Fibroblast of mammary gland (primary cell): Measurements from ENCODE around the gene ZNF354C.

Experiments used
- DNase-seq: peaks from one replicate; pipeline ENCODE4 v3.0.0-alpha.2; 2010; ENCODE audit warnings: low read depth
- H3K4me3 ChIP-seq: 2 replicates; pipeline ENCODE4 v1.5.1; 2011; ENCODE audit warnings: low read depth, mild to moderate bottlenecking, low read length, moderate library complexity; ENCODE audit not compliant: control insufficient read depth
- CTCF ChIP-seq: conservative IDR thresholded peaks from 2 replicates; pipeline ENCODE4 v1.5.1; 2011; ENCODE audit warnings: low read depth, low read length, inconsistent platforms; ENCODE audit not compliant: control insufficient read depth, insufficient read depth

ZNF354C gene

GRCh38 chr5:179123491-179124272 lies 63.5 kb downstream of the ZNF354C start:
- no peak for TF ChIP-seq CTCF
- no peak overlapping the region for H3K4me3 ChIP-seq

GRCh38 chr5:179124273-179124852 lies 64.2 kb downstream of the ZNF354C start:
- H3K4me3 ChIP-seq, result no peak overlapping the region
- no peak for TF ChIP-seq CTCF
- no peak for DNase-seq

More at GRCh38 chr5:179123491-179124272, 63.5 kb downstream of the ZNF354C start:
- no peak for DNase-seq

GRCh38 chr5:179124853-179125788 lies 64.9 kb downstream of the ZNF354C start:
- TF ChIP-seq CTCF, result no peak
- no peak overlapping the region for H3K4me3 ChIP-seq
- no peak for DNase-seq

- no peak for DNase-seq
- no peak overlapping the region for H3K4me3 ChIP-seq
- no peak for TF ChIP-seq CTCF
These were observed 65.8 kb downstream of the ZNF354C start for GRCh38 chr5:179125789-179126505.

- no peak for DNase-seq
- no peak overlapping the region for H3K4me3 ChIP-seq
- TF ChIP-seq CTCF, result no peak
These were observed 66.4 kb downstream of the ZNF354C start for GRCh38 chr5:179126506-179126991.
